Suprapubic skin (tissue), 3 donors: Measurements from ENCODE around the gene BMP8A.
"Not testable (repeated sequence)": the region's sequence is repeated elsewhere in the genome, so short reads cannot be mapped to it uniquely, and the experiment has no call there.

ENCODE experiments used
- EP300 ChIP-seq: sonication (generic); formaldehyde crosslinking; IDR thresholded peaks from one replicate; pipeline ENCODE4 v1.6.1; 2017; ENCODE audit warnings: antibody characterized with exemption
- POLR2A ChIP-seq, 2 donors: fragments of 450-650 bp; IDR thresholded peaks; one replicate each; pipeline ENCODE4 v1.6.1; 2017; ENCODE audit warnings: antibody characterized with exemption in 2 of 2, mild to moderate bottlenecking in 2 of 2, moderate library complexity in 2 of 2
- TF ChIP-seq, protein P1 (sequence below), 2 donors: fragments of 200-600 bp in 1 of 2; fragments of 450-650 bp in 1 of 2; sonication (generic) in 1 of 2; IDR thresholded peaks; one replicate each; pipeline ENCODE4 v1.5.1; 2016 to 2019; ENCODE audit warnings: antibody characterized with exemption in 2 of 2, mild to moderate bottlenecking in 1 of 2, moderate library complexity in 1 of 2

DNA sequence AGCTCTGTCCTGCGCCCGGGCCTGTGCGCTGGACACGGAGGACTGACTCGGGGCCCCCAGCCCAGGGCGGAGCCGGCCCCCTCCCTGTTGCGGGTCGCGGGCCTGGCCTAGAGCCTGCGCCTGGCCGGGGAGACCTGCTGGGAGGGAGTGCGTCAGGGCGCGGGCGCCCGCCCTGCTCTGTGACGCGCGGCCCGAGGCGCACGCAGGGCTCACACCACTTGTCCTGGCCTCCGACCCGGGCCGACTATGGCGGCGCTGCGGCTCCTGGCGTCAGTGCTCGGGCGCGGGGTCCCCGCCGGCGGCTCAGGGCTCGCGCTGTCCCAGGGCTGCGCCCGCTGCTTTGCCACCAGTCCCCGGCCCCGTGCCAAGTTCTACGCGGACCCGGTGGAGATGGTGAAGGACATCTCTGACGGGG, 23.3 kb downstream of the BMP8A start:
- TF ChIP-seq EP300; POLR2A (IDR thresholded peaks at IDR 0.05): not testable (repeated sequence)
- TF ChIP-seq, protein P1, sequence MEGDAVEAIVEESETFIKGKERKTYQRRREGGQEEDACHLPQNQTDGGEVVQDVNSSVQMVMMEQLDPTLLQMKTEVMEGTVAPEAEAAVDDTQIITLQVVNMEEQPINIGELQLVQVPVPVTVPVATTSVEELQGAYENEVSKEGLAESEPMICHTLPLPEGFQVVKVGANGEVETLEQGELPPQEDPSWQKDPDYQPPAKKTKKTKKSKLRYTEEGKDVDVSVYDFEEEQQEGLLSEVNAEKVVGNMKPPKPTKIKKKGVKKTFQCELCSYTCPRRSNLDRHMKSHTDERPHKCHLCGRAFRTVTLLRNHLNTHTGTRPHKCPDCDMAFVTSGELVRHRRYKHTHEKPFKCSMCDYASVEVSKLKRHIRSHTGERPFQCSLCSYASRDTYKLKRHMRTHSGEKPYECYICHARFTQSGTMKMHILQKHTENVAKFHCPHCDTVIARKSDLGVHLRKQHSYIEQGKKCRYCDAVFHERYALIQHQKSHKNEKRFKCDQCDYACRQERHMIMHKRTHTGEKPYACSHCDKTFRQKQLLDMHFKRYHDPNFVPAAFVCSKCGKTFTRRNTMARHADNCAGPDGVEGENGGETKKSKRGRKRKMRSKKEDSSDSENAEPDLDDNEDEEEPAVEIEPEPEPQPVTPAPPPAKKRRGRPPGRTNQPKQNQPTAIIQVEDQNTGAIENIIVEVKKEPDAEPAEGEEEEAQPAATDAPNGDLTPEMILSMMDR (IDR thresholded peaks at IDR 0.05), result not testable (repeated sequence)
